Gastrocnemius medialis (tissue), 4 donors: ENCODE measurements around the gene ACKR1.

ENCODE experiments used
- CTCF ChIP-seq, 5 experiments: fragments of 450-650 bp in 3 of 5; fragments of 200-600 bp in 2 of 5; sonication (generic) in 2 of 5; IDR thresholded peaks in 4 of 5; conservative IDR thresholded peaks in 1 of 5; 1 replicate in 4 of 5; 2 replicates in 1 of 5; pipeline ENCODE4 v1.5.1; 2016 to 2019; ENCODE audit warnings: antibody characterized with exemption in 5 of 5, mild to moderate bottlenecking in 3 of 5, moderate library complexity in 3 of 5
- POLR2A ChIP-seq, 2 donors: fragments of 450-650 bp; IDR thresholded peaks; one replicate each; pipeline ENCODE4 v1.6.1; 2017; ENCODE audit warnings: antibody characterized with exemption in 2 of 2, mild to moderate bottlenecking in 2 of 2, moderate library complexity in 2 of 2

- TF ChIP-seq POLR2A (IDR thresholded peaks at IDR 0.05), result no peak
- TF ChIP-seq CTCF (IDR thresholded peaks at IDR 0.05 in 4 of 5, conservative IDR thresholded peaks at IDR 0.05 in 1 of 5), result no peak
Measured at GRCh38 chr1:159168043-159168442, 36.6 kb upstream of the ACKR1 start.
